Urinary bladder (tissue), 4 donors: ENCODE measurements around the gene PXDN. TPM values are rescaled to one million over a fixed set of nuclear protein-coding genes. Genes with fewer than 3 reads are reported as not detected.
"Not testable (repeated sequence)": the region's sequence is repeated elsewhere in the genome, so short reads cannot be mapped to it uniquely, and the experiment has no call there.

Experiments
- DNase-seq: peaks from one replicate; pipeline ENCODE4 v3.0.0-alpha.2; 2015; ENCODE audit errors: extremely low spot score
- H3K27ac ChIP-seq: one replicate; pipeline ENCODE4 v1.5.1; 2013; ENCODE audit warnings: low read depth, mild to moderate bottlenecking, moderate library complexity
- H3K36me3 ChIP-seq: one replicate; pipeline ENCODE4 v1.6.1; 2013; ENCODE audit warnings: mild to moderate bottlenecking, moderate library complexity; ENCODE audit not compliant: insufficient read depth
- H3K4me1 ChIP-seq: one replicate; pipeline ENCODE4 v1.6.1; 2013; ENCODE audit warnings: mild to moderate bottlenecking, moderate library complexity; ENCODE audit not compliant: insufficient read depth
- H3K4me3 ChIP-seq: one replicate; pipeline ENCODE4 v1.5.1; 2013; ENCODE audit warnings: low read depth, low read length
- WGBS: extraction: QIAGEN DNeasy Blood & Tissue Kit; methylation state at CpG from one replicate; pipeline ENCODE4 v1.1.7; 2013; 5-methylcytosine and 5-hydroxymethylcytosine counted together
- polyA plus RNA-seq: library from polyadenylated mRNA; stranded (reverse); fragments of 200-250 nt; gene quantifications from one replicate; pipeline ENCODE4 v1.2.3, GENCODE V29; 2013
- total RNA-seq: library from RNA; depleted of rRNA; stranded (reverse); fragments of >200 nt; gene quantifications from one replicate; pipeline ENCODE4 v1.2.3, GENCODE V29; 2014
- donor health status: healthy with polysubstance abuse.
- donor health status: healthy.

PXDN gene
- total and polyA plus RNA-seq, 2 donors = 77.8 to 256 TPM

- Histone ChIP-seq H3K4me3 (no peak overlapping the region), H3K36me3 (no peaks in the 10 kb centered on the region), H3K27ac (no peak overlapping the region), H3K4me1 (no peaks in the 10 kb centered on the region)
- 81% methylated on average over 11 of the region's 11 CpGs for WGBS
- no peak for DNase-seq
Observed at GRCh38 chr2:1622521-1623200, 121.7 kb downstream of the PXDN start.

GRCh38 chr2:1621976-1622375 lies 122.3 kb downstream of the PXDN start:
- H3K36me3 ChIP-seq, H3K27ac ChIP-seq, DNase-seq, H3K4me1 ChIP-seq, H3K4me3 ChIP-seq: not testable (repeated sequence)
- 76% methylated on average over 3 of the region's 3 CpGs for WGBS

DNA sequence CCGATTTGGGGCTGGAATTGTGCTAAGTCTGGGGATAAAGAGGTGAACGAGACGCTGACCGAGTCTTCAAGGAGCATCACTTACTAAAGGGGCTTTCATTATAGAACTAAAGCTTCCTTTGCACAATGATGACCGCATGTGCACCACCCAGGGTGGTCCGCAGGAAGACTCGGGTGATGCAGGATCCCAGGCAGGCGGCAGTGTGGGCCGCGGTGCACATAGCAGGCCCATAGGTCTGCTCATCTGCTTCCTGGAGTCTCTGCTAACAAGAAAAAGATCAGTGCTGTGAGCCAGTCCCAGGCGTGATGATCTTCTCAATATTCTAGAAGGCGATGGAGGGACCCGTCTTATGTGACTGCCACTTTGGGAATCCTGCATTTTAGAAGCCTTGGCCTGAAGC lies 122.8 kb downstream of the PXDN start:
- 96% methylated on average over 13 of the region's 13 CpGs for WGBS

DNA sequence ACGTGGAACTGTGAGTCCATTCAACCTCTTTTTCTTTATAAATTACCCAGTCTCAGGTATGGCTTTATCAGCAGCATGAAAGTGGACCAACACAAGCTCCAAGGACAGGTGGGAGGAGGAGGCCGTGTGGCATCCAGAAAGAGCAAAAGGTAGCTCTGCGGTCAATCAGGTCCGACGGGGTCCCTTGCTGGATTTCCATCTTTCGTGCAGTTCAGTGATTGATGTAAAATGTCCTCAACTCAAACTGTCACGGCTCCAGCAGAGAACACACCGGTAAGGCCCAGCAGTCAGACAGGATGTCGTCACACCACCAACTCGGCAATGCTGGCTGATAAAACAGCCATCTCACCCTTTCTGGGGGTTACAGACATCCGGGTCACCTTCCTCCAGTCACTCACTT lies 123.3 kb downstream of the PXDN start:
- DNase-seq = no peak
- Histone ChIP-seq H3K36me3 (no peaks in the 10 kb centered on the region), H3K4me1 (no peaks in the 10 kb centered on the region), H3K4me3 (no peak overlapping the region), H3K27ac (no peak overlapping the region)
- WGBS = 89% methylated on average over 11 of the region's 11 CpGs

More for the DNA sequence above, 122.8 kb downstream of the PXDN start:
- Histone ChIP-seq H3K4me1 (no peaks in the 10 kb centered on the region), H3K27ac (no peak overlapping the region), H3K4me3 (no peak overlapping the region), H3K36me3 (no peaks in the 10 kb centered on the region)
- no peak for DNase-seq

- Histone ChIP-seq H3K4me1 (no peaks in the 10 kb centered on the region), H3K27ac (no peak overlapping the region), H3K4me3 (no peak overlapping the region), H3K36me3 (no peaks in the 10 kb centered on the region)
- WGBS = 92% methylated on average over 11 of the region's 11 CpGs
- no peak for DNase-seq
Observed at GRCh38 chr2:1620081-1620480, 124.2 kb downstream of the PXDN start.

DNA sequence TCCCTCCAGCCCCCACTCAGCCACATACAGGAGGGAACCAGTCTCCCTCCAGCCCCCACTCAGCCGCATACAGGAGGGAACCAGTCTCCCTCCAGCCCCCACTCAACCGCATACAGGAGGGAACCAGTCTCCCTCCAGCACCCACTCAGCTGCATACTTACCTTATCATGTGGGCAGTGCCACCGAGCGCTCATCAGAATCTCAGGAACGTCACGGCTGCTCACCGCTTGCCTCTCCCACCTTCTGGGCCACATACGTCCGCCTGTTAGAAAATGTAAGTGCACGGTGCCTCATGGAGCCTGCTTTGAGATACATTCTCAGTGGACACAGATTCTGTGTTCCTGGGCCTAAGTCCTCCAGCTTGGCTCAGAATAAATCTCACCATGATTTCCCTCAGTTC lies 124.8 kb downstream of the PXDN start:
- Histone ChIP-seq H3K36me3 (no peaks in the 10 kb centered on the region), H3K27ac (no peak overlapping the region), H3K4me1 (no peaks in the 10 kb centered on the region), H3K4me3 (no peak overlapping the region)
- 88% methylated on average over 10 of the region's 10 CpGs for WGBS
- DNase-seq = no peak

DNA sequence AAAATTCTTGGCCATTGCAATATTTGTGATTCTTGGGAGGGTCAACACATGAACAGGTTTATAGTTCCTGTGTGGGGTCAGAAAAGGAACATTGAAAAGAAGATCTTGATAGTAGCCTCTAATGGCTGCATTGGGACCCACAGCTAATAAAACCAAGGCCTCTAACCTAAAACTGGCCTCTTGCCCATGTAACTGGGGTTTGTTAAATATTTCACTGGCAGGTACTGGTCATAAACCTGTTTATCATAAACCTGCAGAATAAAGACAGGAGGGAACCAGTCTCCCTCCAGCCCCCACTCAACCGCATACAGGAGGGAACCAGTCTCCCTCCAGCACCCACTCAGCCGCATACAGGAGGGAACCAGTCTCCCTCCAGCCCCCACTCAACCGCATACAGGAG lies 125.3 kb downstream of the PXDN start:
- Histone ChIP-seq H3K36me3 (no peaks in the 10 kb centered on the region), H3K27ac (no peak overlapping the region), H3K4me3 (no peak overlapping the region), H3K4me1 (no peaks in the 10 kb centered on the region)
- WGBS = 80% methylated on average over 3 of the region's 3 CpGs
- no peak for DNase-seq

GRCh38 chr2:1618191-1618961 lies 125.9 kb downstream of the PXDN start:
- no peak for DNase-seq
- 88% methylated on average over 20 of the region's 20 CpGs for WGBS
- Histone ChIP-seq H3K36me3 (no peaks in the 10 kb centered on the region), H3K27ac (no peak overlapping the region), H3K4me3 (no peak overlapping the region), H3K4me1 (no peaks in the 10 kb centered on the region)

- Histone ChIP-seq H3K4me3 (no peak overlapping the region), H3K36me3 (no peaks in the 10 kb centered on the region), H3K27ac (no peak overlapping the region), H3K4me1 (no peaks in the 10 kb centered on the region)
- 81% methylated on average over 11 of the region's 11 CpGs for WGBS
- no peak for DNase-seq
Observed at GRCh38 chr2:1617425-1618021, 126.8 kb downstream of the PXDN start.

DNA sequence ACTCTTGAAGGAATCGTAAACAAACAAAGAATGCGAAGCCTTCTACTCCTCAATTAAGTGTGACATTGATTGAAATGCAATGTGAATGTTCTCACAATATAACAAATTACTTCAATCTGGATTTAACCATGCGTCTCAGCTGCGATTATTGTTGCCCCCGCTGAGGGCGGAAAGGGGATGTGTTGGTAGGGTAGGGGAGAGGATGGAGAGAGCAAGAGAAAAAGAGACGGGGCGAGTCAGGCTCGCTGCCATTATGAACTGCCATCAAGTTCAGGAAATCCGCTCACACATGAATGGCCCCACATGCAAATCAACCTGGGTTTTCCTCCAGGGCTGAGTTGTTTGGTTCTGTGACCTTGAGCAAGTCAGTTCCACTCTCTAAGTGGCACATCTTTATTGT lies 129.8 kb downstream of the PXDN start:
- DNase-seq = no peak
- H3K27ac ChIP-seq = no peak overlapping the region
- no peaks in the 10 kb centered on the region for H3K36me3 ChIP-seq
- no peak overlapping the region for H3K4me3 ChIP-seq
- H3K4me1 ChIP-seq = no peaks in the 10 kb centered on the region
- 68% methylated on average over 10 of the region's 10 CpGs for WGBS

- no peak for DNase-seq
- Histone ChIP-seq H3K4me3 (no peak overlapping the region), H3K27ac (no peak overlapping the region), H3K4me1 (no peaks in the 10 kb centered on the region), H3K36me3 (no peaks in the 10 kb centered on the region)
- WGBS = 72% methylated on average over 7 of the region's 7 CpGs
Observed at GRCh38 chr2:1613731-1614354, 130.5 kb downstream of the PXDN start.

- H3K4me3 ChIP-seq = no peak overlapping the region
- no peak overlapping the region for H3K27ac ChIP-seq
- DNase-seq = no peak
- H3K4me1 ChIP-seq = no peaks in the 10 kb centered on the region
- H3K36me3 ChIP-seq = no peaks in the 10 kb centered on the region
- 92% methylated on average over 9 of the region's 9 CpGs for WGBS
Observed at GRCh38 chr2:1613078-1613445, 131.3 kb downstream of the PXDN start.

- 95% methylated on average over 6 of the region's 6 CpGs for WGBS
Observed at GRCh38 chr2:1612391-1613077, 131.8 kb downstream of the PXDN start.

More at GRCh38 chr2:1612391-1613077, 131.8 kb downstream of the PXDN start:
- Histone ChIP-seq H3K4me1 (no peaks in the 10 kb centered on the region), H3K4me3 (no peak overlapping the region), H3K36me3 (no peaks in the 10 kb centered on the region), H3K27ac (no peak overlapping the region)
- DNase-seq = no peak
